GM12878 (cell line): ENCODE data around the gene CCDC91. TPM values are rescaled to one million over a fixed set of nuclear protein-coding genes. Genes with fewer than 3 reads are reported as not detected.

Source experiments
- ATAC-seq: fragments of 200-7000 bp; cut with Tn5 transposase; 3 replicates; pipeline ENCODE4 v1.9.1; 2020; ENCODE audit warnings: mild to moderate bottlenecking, moderate library complexity
- BruUV-seq: library from RNA; stranded (reverse); fragments of 400-500 nt; replicated peaks from 2 replicates; lab custom pipeline; 2021; lab: Mats Ljungman, UMichigan
- CTCF ChIA-PET: fragments of 300-600 bp; sonication (Branson Sonifier 250); formaldehyde crosslinking; extraction: SDS; loops from one replicate; lab custom pipeline; 2021; ENCODE audit warnings: inconsistent platforms; lab: Yijun Ruan, JAX
- POLR2A ChIA-PET: fragments of 350-600 bp; formaldehyde crosslinking; extraction: SDS; loops from one replicate; lab custom pipeline; 2021; ENCODE audit warnings: inconsistent platforms; lab: Charles Lee
- RAD21 ChIA-PET: fragments of 300-600 bp; sonication (Branson Sonifier 250); formaldehyde crosslinking; loops from one replicate; lab custom pipeline; 2023; ENCODE audit warnings: antibody characterized with exemption; ENCODE audit not compliant: unreplicated experiment; lab: Charles Lee
- SMC1A ChIA-PET: fragments of 300-600 bp; sonication (Branson Sonifier 250); formaldehyde crosslinking; loops from one replicate; lab custom pipeline; 2023; ENCODE audit not compliant: unreplicated experiment, uncharacterized antibody; lab: Charles Lee
- DNase-seq: peaks from one replicate; pipeline ENCODE4 v3.0.0-alpha.2; 2011; ENCODE audit warnings: low read depth, low spot score
- FAIRE-seq: peaks from 3 replicates; lab custom pipeline; 2011; peaks lifted over from hg19 to GRCh38; lab: Jason Lieb, UNC
- H2AFZ ChIP-seq: 2 replicates; pipeline ENCODE4 v1.6.0; 2011; ENCODE audit warnings: low read depth, low read length, control low read depth; ENCODE audit not compliant: control insufficient read depth
- H3K27ac ChIP-seq: 2 replicates; pipeline ENCODE4 v1.5.1; 2011; ENCODE audit warnings: control low read depth; ENCODE audit not compliant: control insufficient read depth, insufficient read depth
- H3K27me3 ChIP-seq, 2 experiments: replicated peaks in 1 of 2; 2 replicates each; pipeline versions ENCODE4 v1.6.0 to v1.6.1; 2011; ENCODE audit warnings: low read length in 1 of 2; ENCODE audit not compliant: control insufficient read depth in 2 of 2, insufficient read depth in 2 of 2
- H3K36me3 ChIP-seq, 2 experiments: 2 replicates each; pipeline ENCODE4 v1.5.1; 2011; ENCODE audit warnings: low read length in 1 of 2; ENCODE audit not compliant: control insufficient read depth in 2 of 2, insufficient read depth in 2 of 2
- H3K4me1 ChIP-seq: 2 replicates; pipeline ENCODE4 v1.6.1; 2011; ENCODE audit warnings: mild to moderate bottlenecking, low read length, moderate library complexity, mixed read lengths; ENCODE audit not compliant: control insufficient read depth, insufficient read depth
- H3K4me2 ChIP-seq: 2 replicates; pipeline ENCODE4 v1.6.0; 2011; ENCODE audit warnings: control low read depth; ENCODE audit not compliant: control insufficient read depth, insufficient read depth
- H3K4me3 ChIP-seq: fragments of 200-600 bp; sonication (generic); 2 replicates; pipeline ENCODE4 v1.5.1; 2016
- H3K79me2 ChIP-seq: 2 replicates; pipeline ENCODE4 v1.6.0; 2011; ENCODE audit warnings: low read length; ENCODE audit not compliant: control insufficient read depth, insufficient read depth
- H3K9ac ChIP-seq: 2 replicates; pipeline ENCODE4 v1.8.0; 2011; ENCODE audit warnings: low read length, control low read depth, mixed read lengths; ENCODE audit not compliant: control insufficient read depth, insufficient read depth
- H3K9me3 ChIP-seq: replicated peaks from 3 replicates; pipeline ENCODE4 v1.5.1; 2011; ENCODE audit warnings: mild to moderate bottlenecking, low read length; ENCODE audit not compliant: control insufficient read depth, insufficient read depth
- H4K20me1 ChIP-seq: 2 replicates; pipeline ENCODE4 v1.6.0; 2011; ENCODE audit not compliant: control insufficient read depth, insufficient read depth
- BCL3 ChIP-seq: IDR thresholded peaks from 2 replicates; pipeline ENCODE4 v1.6.1; 2011; ENCODE audit warnings: borderline replicate concordance, low read depth, mild to moderate bottlenecking, moderate library complexity, low read length; ENCODE audit not compliant: insufficient read depth, poor library complexity, severe bottlenecking
- FOXM1 ChIP-seq: IDR thresholded peaks from 2 replicates; pipeline ENCODE4 v1.6.1; 2012; ENCODE audit warnings: low read depth, mild to moderate bottlenecking, inconsistent platforms, low read length, moderate library complexity
- NFYA ChIP-seq: IDR thresholded peaks from 2 replicates; pipeline ENCODE4 v1.6.1; 2011; ENCODE audit warnings: low read depth, mild to moderate bottlenecking, low read length, improper control_type of control experiment, borderline replicate concordance
- RUNX3 ChIP-seq: IDR thresholded peaks from 2 replicates; pipeline ENCODE4 v1.6.1; 2012; ENCODE audit warnings: low read length, inconsistent platforms
- ZBTB40 ChIP-seq: fragments of 450-650 bp; IDR thresholded peaks from 2 replicates; pipeline ENCODE4 v1.6.1; 2016; ENCODE audit warnings: mild to moderate bottlenecking, moderate library complexity, borderline replicate concordance
- WGBS: methylation state at CpG from one replicate; pipeline ENCODE4 v1.1.6; 2016; ENCODE audit warnings: low lambda C conversion rate; ENCODE audit not compliant: insufficient replicate concordance, insufficient coverage; ENCODE audit errors: missing lambda C conversion rate; 5-methylcytosine and 5-hydroxymethylcytosine counted together
- in situ Hi-C: fragments of 300-500 bp; cut with MboI; formaldehyde crosslinking; loops from 9 replicates; pipeline ENCODE4 v1.14.3; 2018; ENCODE audit warnings: mixed read lengths
- intact Hi-C: fragments of 100-400 bp; cut with micrococcal nuclease; formaldehyde crosslinking; loops from one replicate; pipeline ENCODE4 v1.14.2; 2022; ENCODE audit not compliant: unreplicated experiment
- polyA plus RNA-seq, 11 experiments: library from polyadenylated mRNA; depleted of rRNA in 4 of 11; unstranded in 6 of 11; stranded (reverse) in 5 of 11; fragments of >200 nt; fragmentation: Nextera tagmentation in 4 of 11; fragmentation: Illumina TruSeq in 1 of 11; extraction: Ambion mirVana in 4 of 11; extraction: Trizol in 1 of 11; gene quantifications; 1 replicate in 1 of 11; 2 replicates in 10 of 11; pipeline versions ENCODE4 v1.2.1 to v1.2.3, GENCODE V29; 2011 to 2016; ENCODE audit warnings: inconsistent platforms in 2 of 11, missing spikeins in 2 of 11, low read depth in 1 of 11
- total RNA-seq, 4 experiments: library from RNA; depleted of rRNA in 3 of 4; stranded (reverse); fragments of >200 nt in 3 of 4; fragmentation: Illumina TruSeq in 1 of 4; extraction: Trizol in 1 of 4; gene quantifications; 2 replicates each; pipeline versions ENCODE4 v1.2.1 to v1.2.3, GENCODE V29; 2013 to 2021

CCDC91 gene
- total and polyA plus RNA-seq, 10 of the 15 experiments (the other 5 are each of a cell fraction or from before 2014, with no cell fraction given): 6.1 to 24.9 (median 16.5) TPM

- TF ChIP-seq ZBTB40 (no peak), NFYA (no peak)
Observed at GRCh38 chr12:28219827-28220226, 29.6 kb downstream of the CCDC91 start (continued).

GRCh38 chr12:28222081-28222700 lies 31.9 kb downstream of the CCDC91 start:
- DNase-seq (no peak), ATAC-seq (no peak; the same call in 1 of the 3 replicates)

More at GRCh38 chr12:28222081-28222700, 31.9 kb downstream of the CCDC91 start:
- 48% methylated on average over 2 of the region's 2 CpGs for WGBS
- H2AFZ ChIP-seq: no peak overlapping the region
- POLR2A ChIA-PET: interaction anchor here (0.9 to 1.0 kb wide), 2 partner anchors 27 to 30 kb away, joined by 3 to 5 read pairs; no protein-coding TSS in a partner anchor
- TF ChIP-seq BCL3 (no peak), RUNX3 (peak; percentile 56; the same call in 1 of the 2 replicates), FOXM1 (no peak)
- TF ChIP-seq, all 136 proteins: peak for 1
- Histone ChIP-seq H3K9me3 (peaks cover 1% of the 10 kb centered on the region), H4K20me1 (no peaks in the 10 kb centered on the region), H3K4me1 (peaks cover 19% of the 10 kb centered on the region; the same call in 1 of the 2 replicates), H3K27ac (no peak overlapping the region; the same call in 1 of the 2 replicates), H3K9ac (no peak overlapping the region), H3K36me3 (no peaks in the 10 kb centered on the region), H3K4me3 (no peak overlapping the region), H3K79me2 (peaks cover 2% of the 10 kb centered on the region), H3K27me3 (no peaks in the 10 kb centered on the region), H3K4me2 (0 out of 2 replicates have a peak overlapping the region, but pooled peaks have one; percentile 18)
- intact Hi-C loops: loop anchor here (2.0 kb wide), 1 partner anchor 31 kb away; the partner anchor contains the start of gene CCDC91
- ChIA-PET RAD21 (interaction anchor here (1.3 to 2.0 kb wide), 2 partner anchors 7 to 12 kb away, joined by 3 to 9 read pairs; no protein-coding TSS in a partner anchor), CTCF (no interaction called here), SMC1A (interaction anchor here (1.0 to 3.7 kb wide), 6 partner anchors 9 to 265 kb away, joined by 3 to 20 read pairs (median 3); no protein-coding TSS in a partner anchor)
- BruUV-seq: no TSS peak
- in situ Hi-C loops: no loop called here
- no peak for FAIRE-seq
